ENCODE data around the gene PIGQ. TPM values are rescaled to one million over a fixed set of nuclear protein-coding genes. Genes with fewer than 3 reads are reported as not detected.

PIGQ gene
- total RNA-seq, 2 donors from 2014 or later = 25.6 to 32.4 TPM

DNA sequence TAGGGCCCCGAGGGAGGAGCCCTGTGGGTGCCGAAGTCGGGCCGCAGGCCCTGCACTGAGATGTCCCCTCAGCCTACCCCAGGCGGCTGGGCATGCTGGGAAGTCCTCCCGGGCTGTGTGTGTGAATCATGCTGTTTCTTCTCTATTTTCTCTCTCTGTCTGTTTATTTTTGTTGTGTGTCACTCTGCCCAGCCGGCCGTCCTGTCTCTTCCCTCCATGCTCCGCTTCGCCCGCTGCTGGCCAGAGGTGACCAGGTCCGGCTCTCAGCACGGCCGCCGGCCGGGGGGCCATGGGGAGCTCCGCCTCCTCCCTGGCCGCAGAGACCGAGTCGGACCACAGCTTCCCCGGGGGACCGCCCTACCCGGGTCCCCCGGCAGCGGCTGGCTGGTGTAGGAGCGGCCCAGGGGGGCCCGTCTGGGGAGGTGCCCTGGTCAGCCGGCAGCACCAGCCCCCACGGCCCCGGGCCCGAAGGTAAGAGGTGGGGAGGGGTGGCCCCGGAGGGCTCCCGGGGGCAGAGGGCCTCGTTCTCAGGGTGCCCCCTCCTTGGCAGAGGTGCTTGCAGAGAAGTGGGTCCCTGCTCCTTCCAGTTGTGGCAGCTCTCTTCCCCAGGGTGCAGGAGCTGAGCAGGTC is 29.8 kb upstream of the PIGQ start:
- Mint-ChIP-seq H3K36me3 (ENCODE audit: low read depth) (no peaks in the 10 kb centered on the region), H3K27ac (no peak overlapping the region), H3K4me3 (no peak overlapping the region), H3K4me1 (peaks cover 3% of the 10 kb centered on the region), H3K27me3 (no peaks in the 10 kb centered on the region)
- DNase-seq (no peak), ATAC-seq (no peak)
- no peaks in the 10 kb centered on the region for H3K9me3 ChIP-seq (ENCODE audit: control insufficient read depth, low read length, poor library complexity, severe bottlenecking)

GRCh38 chr16:540645-541340 is 29.0 kb upstream of the PIGQ start:
- ATAC-seq = no peak
- H3K9me3 ChIP-seq (ENCODE audit: control insufficient read depth, low read length, poor library complexity, severe bottlenecking) = no peaks in the 10 kb centered on the region

GRCh38 chr16:543301-544164 is 26.2 kb upstream of the PIGQ start:
- H3K4me1 Mint-ChIP-seq = peaks cover 3% of the 10 kb centered on the region
- DNase-seq = no peak
- no peaks in the 10 kb centered on the region for H3K27me3 Mint-ChIP-seq
- no peak overlapping the region for H3K4me3 Mint-ChIP-seq
- no peak overlapping the region for H3K27ac Mint-ChIP-seq
- ATAC-seq = no peak
- H3K36me3 Mint-ChIP-seq (ENCODE audit: low read depth) = no peaks in the 10 kb centered on the region
- no peaks in the 10 kb centered on the region for H3K9me3 ChIP-seq (ENCODE audit: control insufficient read depth, low read length, poor library complexity, severe bottlenecking)

More at GRCh38 chr16:540645-541340, 29.0 kb upstream of the PIGQ start:
- DNase-seq = no peak
- Mint-ChIP-seq H3K4me1 (peaks cover 3% of the 10 kb centered on the region), H3K27me3 (no peaks in the 10 kb centered on the region), H3K4me3 (no peak overlapping the region), H3K36me3 (ENCODE audit: low read depth) (no peaks in the 10 kb centered on the region), H3K27ac (no peak overlapping the region)

DNA sequence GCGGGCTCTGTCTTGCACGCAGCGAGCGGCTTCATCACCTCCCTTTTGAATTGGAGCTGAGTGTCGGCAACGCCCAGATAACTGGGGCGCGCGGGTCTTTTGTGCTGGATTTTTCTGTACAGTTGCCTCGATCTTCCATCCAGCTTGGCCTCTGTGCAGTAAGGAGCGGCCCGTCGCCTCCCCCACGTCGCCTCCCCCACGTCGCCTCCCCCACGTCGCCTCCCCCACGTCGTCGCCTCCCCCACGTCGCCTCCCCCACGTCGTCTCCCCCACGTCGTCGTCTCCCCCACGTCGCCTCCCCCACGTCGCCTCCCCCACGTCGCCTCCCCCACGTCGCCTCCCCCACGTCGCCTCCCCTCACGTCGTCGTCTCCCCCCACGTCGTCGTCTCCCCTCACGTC is 25.3 kb upstream of the PIGQ start:
- Mint-ChIP-seq H3K4me1 (peaks cover 5% of the 10 kb centered on the region), H3K36me3 (ENCODE audit: low read depth) (no peaks in the 10 kb centered on the region), H3K27ac (no peak overlapping the region), H3K4me3 (no peak overlapping the region), H3K27me3 (no peaks in the 10 kb centered on the region)
- no peaks in the 10 kb centered on the region for H3K9me3 ChIP-seq (ENCODE audit: control insufficient read depth, low read length, poor library complexity, severe bottlenecking)
- no peak for DNase-seq
- no peak for ATAC-seq

- Mint-ChIP-seq H3K27me3 (no peaks in the 10 kb centered on the region), H3K36me3 (ENCODE audit: low read depth) (no peaks in the 10 kb centered on the region), H3K4me1 (peaks cover 4% of the 10 kb centered on the region), H3K4me3 (peak overlapping the region; percentile 15), H3K27ac (no peak overlapping the region)
- DNase-seq (peak in 2 of 3 donors; percentile 35 to 39), ATAC-seq (peak; percentile 76)
- no peaks in the 10 kb centered on the region for H3K9me3 ChIP-seq (ENCODE audit: control insufficient read depth, low read length, poor library complexity, severe bottlenecking)
Measured at GRCh38 chr16:546909-547770, 22.6 kb upstream of the PIGQ start.

DNA sequence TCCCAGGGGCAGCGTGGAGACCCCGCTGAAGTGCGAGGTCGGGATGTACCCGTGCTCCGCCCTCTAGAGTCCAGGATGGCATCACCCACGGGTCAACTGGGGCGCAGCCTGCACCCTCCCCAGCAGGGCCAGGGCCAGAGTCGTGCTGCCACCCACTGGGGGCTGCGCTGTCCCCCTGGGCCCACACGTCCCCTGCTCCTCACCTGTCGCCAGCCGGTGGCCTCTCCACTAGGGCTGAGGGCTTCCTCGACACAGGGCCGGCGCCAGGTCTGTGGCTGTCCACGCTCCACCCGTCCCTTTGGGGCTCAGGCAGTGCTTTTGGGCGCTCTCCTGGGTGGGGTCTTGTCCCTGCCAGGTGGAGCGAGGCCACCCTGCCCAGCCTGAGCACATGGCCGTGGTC is 21.2 kb upstream of the PIGQ start:
- no peaks in the 10 kb centered on the region for H3K9me3 ChIP-seq (ENCODE audit: control insufficient read depth, low read length, poor library complexity, severe bottlenecking)
- Mint-ChIP-seq H3K4me3 (no peak overlapping the region), H3K4me1 (peaks cover 2% of the 10 kb centered on the region), H3K27ac (no peak overlapping the region), H3K36me3 (ENCODE audit: low read depth) (no peaks in the 10 kb centered on the region), H3K27me3 (no peaks in the 10 kb centered on the region)
- ATAC-seq = no peak
- DNase-seq = no peak

DNA sequence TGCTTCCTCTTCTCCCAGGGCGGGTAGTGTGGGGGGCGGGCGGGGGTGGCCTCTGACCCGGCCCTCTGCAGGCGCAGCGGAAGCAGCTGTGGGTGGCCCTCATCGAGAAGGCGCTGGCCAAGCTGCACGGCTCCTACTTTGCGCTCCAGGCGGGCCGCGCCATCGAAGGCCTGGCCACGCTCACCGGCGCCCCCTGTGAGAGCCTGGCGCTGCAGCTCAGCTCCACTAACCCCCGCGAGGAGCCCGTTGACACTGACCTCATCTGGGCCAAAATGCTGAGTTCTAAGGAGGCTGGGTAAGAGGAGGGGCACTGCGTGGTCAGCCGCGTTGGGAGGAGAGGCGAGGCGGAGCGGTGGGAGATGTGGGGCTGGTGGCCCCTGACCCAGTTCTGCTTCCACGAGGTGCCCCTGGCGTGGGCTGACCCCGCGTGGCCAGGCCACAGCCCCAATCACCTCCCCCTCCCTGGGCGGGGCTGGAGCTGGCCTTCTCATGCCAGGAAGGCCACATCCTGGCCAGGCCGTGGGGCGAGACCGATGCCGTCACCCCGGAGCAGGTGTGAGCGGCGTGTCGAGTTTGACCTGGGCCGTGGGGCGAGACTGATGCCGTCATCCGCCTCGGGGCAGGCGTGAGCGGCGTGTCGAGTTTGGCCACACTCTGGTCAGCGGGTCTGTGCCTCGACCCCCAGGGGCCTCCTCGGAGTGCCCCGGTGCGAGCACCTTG is 20.1 kb upstream of the PIGQ start:
- H3K4me1 Mint-ChIP-seq = peaks cover 2% of the 10 kb centered on the region
- DNase-seq = no peak
- ATAC-seq = no peak
- no peaks in the 10 kb centered on the region for H3K36me3 Mint-ChIP-seq (ENCODE audit: low read depth)
- no peaks in the 10 kb centered on the region for H3K9me3 ChIP-seq (ENCODE audit: control insufficient read depth, low read length, poor library complexity, severe bottlenecking)
- no peaks in the 10 kb centered on the region for H3K27me3 Mint-ChIP-seq
- no peak overlapping the region for H3K4me3 Mint-ChIP-seq
- no peak overlapping the region for H3K27ac Mint-ChIP-seq

GRCh38 chr16:551210-551609 is 18.6 kb upstream of the PIGQ start:
- DNase-seq (no peak), ATAC-seq (no peak)
- Mint-ChIP-seq H3K27ac (no peak overlapping the region), H3K27me3 (no peaks in the 10 kb centered on the region), H3K4me1 (peaks cover 2% of the 10 kb centered on the region), H3K36me3 (ENCODE audit: low read depth) (no peaks in the 10 kb centered on the region), H3K4me3 (no peak overlapping the region)
- no peaks in the 10 kb centered on the region for H3K9me3 ChIP-seq (ENCODE audit: control insufficient read depth, low read length, poor library complexity, severe bottlenecking)

DNA sequence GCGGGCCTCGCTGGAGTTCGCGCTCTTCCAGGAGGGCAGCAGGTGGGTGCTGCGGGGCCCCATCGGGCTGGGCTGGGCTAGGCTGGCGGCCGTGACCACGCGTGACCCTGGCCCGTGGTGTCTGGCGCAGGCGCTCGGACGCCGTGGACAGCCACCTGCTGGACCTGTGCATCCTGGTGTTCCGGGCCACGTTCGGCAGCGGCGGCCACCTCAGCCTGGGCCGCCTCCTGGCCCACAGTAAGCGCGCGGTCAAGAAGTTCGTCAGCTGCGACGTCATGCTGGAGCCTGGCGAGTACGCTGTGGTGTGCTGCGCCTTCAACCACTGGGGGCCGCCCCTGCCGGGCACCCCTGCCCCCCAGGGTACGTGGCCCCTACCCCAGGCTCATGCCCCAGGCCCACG is 17.6 kb upstream of the PIGQ start:
- no peak overlapping the region for H3K4me3 Mint-ChIP-seq
- no peaks in the 10 kb centered on the region for H3K9me3 ChIP-seq (ENCODE audit: control insufficient read depth, low read length, poor library complexity, severe bottlenecking)
- no peaks in the 10 kb centered on the region for H3K27me3 Mint-ChIP-seq
- no peak overlapping the region for H3K27ac Mint-ChIP-seq
- H3K36me3 Mint-ChIP-seq (ENCODE audit: low read depth) = no peaks in the 10 kb centered on the region
- no peak for DNase-seq
- no peak for ATAC-seq
- H3K4me1 Mint-ChIP-seq = peaks cover 2% of the 10 kb centered on the region

GRCh38 chr16:553601-554296 is 16.0 kb upstream of the PIGQ start:
- H3K4me1 Mint-ChIP-seq = peaks cover 2% of the 10 kb centered on the region
- H3K27me3 Mint-ChIP-seq = no peaks in the 10 kb centered on the region
- no peak for ATAC-seq
- no peak overlapping the region for H3K4me3 Mint-ChIP-seq
- DNase-seq = no peak
- no peaks in the 10 kb centered on the region for H3K36me3 Mint-ChIP-seq (ENCODE audit: low read depth)
- H3K27ac Mint-ChIP-seq = no peak overlapping the region
- H3K9me3 ChIP-seq (ENCODE audit: control insufficient read depth, low read length, poor library complexity, severe bottlenecking) = no peaks in the 10 kb centered on the region

- H3K27ac Mint-ChIP-seq = no peak overlapping the region
- no peaks in the 10 kb centered on the region for H3K4me1 Mint-ChIP-seq
- H3K27me3 Mint-ChIP-seq = no peaks in the 10 kb centered on the region
- H3K36me3 Mint-ChIP-seq (ENCODE audit: low read depth) = no peaks in the 10 kb centered on the region
- H3K9me3 ChIP-seq (ENCODE audit: control insufficient read depth, low read length, poor library complexity, severe bottlenecking) = no peaks in the 10 kb centered on the region
- H3K4me3 Mint-ChIP-seq = no peak overlapping the region
- no peak for ATAC-seq
- no peak for DNase-seq
Measured at GRCh38 chr16:554297-554621, 15.5 kb upstream of the PIGQ start.

Measured in T-helper 17 cell (primary cell).